Peyer's patch (tissue), 4 donors: ENCODE data around the gene GLP2R. TPM values are rescaled to one million over a fixed set of nuclear protein-coding genes. Genes with fewer than 3 reads are reported as not detected.

Experiments
- DNase-seq, 3 donors: peaks; one replicate each; pipeline ENCODE4 v3.0.0-alpha.2; 2017 to 2019
- H3K27ac ChIP-seq, 4 donors: fragments of 200-600 bp; sonication (generic); one replicate each; pipeline ENCODE4 v1.5.1; 2016 to 2019
- H3K27me3 ChIP-seq, 2 donors: fragments of 200-600 bp; sonication (generic); one replicate each; pipeline ENCODE4 v1.5.1; 2019
- H3K36me3 ChIP-seq, 3 donors: fragments of 200-600 bp; sonication (generic); one replicate each; pipeline ENCODE4 v1.5.1; 2016 to 2019
- H3K4me1 ChIP-seq, 4 donors: fragments of 200-600 bp; sonication (generic); one replicate each; pipeline ENCODE4 v1.5.1; 2016 to 2019
- H3K4me3 ChIP-seq, 4 donors: fragments of 200-600 bp; sonication (generic); 1 replicate in 3 of 4; 2 replicates in 1 of 4; pipeline ENCODE4 v1.5.1; 2016 to 2019; ENCODE audit warnings: mild to moderate bottlenecking in 1 of 4
- H3K9me3 ChIP-seq, 4 donors: fragments of 200-600 bp; sonication (generic); one replicate each; pipeline ENCODE4 v1.5.1; 2016 to 2019; ENCODE audit warnings: mild to moderate bottlenecking in 1 of 4
- POLR2A ChIP-seq, 2 donors: fragments of 450-650 bp; IDR thresholded peaks; one replicate each; pipeline ENCODE4 v1.5.1; 2017; ENCODE audit warnings: antibody characterized with exemption in 2 of 2, mild to moderate bottlenecking in 2 of 2, moderate library complexity in 2 of 2
- total RNA-seq, 4 donors: library from RNA; depleted of rRNA; stranded (reverse); fragments of >200 nt; gene quantifications; one replicate each; pipeline ENCODE4 v1.1.0, GENCODE V29; 2016
- TF ChIP-seq, protein P1 (sequence below), 6 experiments: fragments of 450-650 bp in 4 of 6; fragments of 200-600 bp in 2 of 6; sonication (generic) in 1 of 6; IDR thresholded peaks; one replicate each; pipeline ENCODE4 v1.5.1; 2017 to 2019; ENCODE audit warnings: antibody characterized with exemption in 6 of 6, mild to moderate bottlenecking in 3 of 6, moderate library complexity in 1 of 6

GLP2R gene
- total RNA-seq, 4 donors from 2014 or later: 7.4 to 94.1 (median 13.8) TPM

DNA sequence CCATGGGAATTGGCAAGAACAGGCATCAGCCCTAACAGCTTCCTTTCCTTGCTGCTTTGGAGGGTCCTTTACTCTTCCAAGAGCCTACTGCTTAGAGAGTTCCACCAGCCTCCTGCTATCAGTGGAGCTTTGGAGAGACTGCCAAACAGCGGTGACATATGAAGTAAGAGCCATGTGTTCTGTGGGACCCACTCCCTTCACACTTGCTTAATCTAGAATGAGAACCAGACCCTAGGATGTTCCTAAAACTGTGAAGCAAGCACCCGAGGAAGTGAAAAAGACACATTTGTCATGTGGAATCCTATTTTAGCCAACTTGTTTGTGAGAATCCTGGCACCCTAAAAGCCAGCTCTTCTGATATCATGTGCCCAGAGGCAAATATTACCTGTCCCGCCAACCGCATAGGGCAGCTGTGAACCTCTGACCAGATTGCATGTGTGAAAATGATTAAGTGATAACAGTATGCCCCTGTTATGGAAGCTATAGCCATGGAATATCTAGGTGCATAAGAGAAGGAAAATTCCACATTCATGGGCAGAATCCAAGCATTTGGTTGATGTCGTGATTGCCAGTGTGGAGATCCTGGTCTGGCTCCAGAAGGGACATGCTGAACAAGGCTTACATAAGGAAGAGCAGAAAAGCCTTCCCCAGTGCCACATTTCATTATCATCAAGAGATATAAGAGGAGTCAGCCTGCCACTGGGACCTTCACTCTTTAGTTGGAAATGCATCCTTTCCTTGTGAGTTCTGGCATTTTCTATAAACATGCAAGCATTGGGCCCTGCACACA is 60.6 kb downstream of the GLP2R start:
- no peaks in the 10 kb centered on the region for H3K36me3 ChIP-seq
- peaks cover 0 to 4% (median 2%) of the 10 kb centered on the region in 4 donors for H3K9me3 ChIP-seq
- TF ChIP-seq POLR2A (IDR thresholded peaks at IDR 0.05): no peak
- TF ChIP-seq, protein P1, sequence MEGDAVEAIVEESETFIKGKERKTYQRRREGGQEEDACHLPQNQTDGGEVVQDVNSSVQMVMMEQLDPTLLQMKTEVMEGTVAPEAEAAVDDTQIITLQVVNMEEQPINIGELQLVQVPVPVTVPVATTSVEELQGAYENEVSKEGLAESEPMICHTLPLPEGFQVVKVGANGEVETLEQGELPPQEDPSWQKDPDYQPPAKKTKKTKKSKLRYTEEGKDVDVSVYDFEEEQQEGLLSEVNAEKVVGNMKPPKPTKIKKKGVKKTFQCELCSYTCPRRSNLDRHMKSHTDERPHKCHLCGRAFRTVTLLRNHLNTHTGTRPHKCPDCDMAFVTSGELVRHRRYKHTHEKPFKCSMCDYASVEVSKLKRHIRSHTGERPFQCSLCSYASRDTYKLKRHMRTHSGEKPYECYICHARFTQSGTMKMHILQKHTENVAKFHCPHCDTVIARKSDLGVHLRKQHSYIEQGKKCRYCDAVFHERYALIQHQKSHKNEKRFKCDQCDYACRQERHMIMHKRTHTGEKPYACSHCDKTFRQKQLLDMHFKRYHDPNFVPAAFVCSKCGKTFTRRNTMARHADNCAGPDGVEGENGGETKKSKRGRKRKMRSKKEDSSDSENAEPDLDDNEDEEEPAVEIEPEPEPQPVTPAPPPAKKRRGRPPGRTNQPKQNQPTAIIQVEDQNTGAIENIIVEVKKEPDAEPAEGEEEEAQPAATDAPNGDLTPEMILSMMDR (IDR thresholded peaks at IDR 0.05): no peak
- H3K4me1 ChIP-seq: no peaks in the 10 kb centered on the region
- no peak overlapping the region for H3K27ac ChIP-seq
- no peaks in the 10 kb centered on the region for H3K27me3 ChIP-seq
- no peak for DNase-seq
- H3K4me3 ChIP-seq: no peak overlapping the region

DNA sequence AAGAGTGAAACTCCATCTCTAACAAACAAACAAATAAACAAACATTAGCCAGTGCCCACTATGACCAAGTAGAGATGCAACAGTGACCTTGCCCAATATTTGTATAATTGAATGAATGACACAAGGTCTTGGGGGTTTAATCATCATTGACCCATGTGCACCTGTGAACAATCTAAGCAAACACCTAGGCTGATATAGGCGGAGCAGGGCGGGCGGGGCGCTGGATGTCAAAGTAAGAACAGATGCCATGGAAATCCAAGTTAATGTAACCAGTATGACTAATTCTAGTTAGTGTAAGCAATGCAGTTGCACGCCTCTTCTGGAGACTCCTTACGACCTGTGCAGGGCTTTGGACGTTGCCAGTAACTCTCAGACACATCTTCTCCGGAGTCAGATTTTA is 61.8 kb downstream of the GLP2R start:
- no peaks in the 10 kb centered on the region for H3K27me3 ChIP-seq
- TF ChIP-seq, protein P1 (IDR thresholded peaks at IDR 0.05): no peak
- TF ChIP-seq POLR2A (IDR thresholded peaks at IDR 0.05): no peak
- no peaks in the 10 kb centered on the region for H3K4me1 ChIP-seq
- H3K9me3 ChIP-seq: no peaks in the 10 kb centered on the region
- no peak overlapping the region for H3K4me3 ChIP-seq
- H3K27ac ChIP-seq: no peak overlapping the region
- no peaks in the 10 kb centered on the region for H3K36me3 ChIP-seq
- no peak for DNase-seq

DNA sequence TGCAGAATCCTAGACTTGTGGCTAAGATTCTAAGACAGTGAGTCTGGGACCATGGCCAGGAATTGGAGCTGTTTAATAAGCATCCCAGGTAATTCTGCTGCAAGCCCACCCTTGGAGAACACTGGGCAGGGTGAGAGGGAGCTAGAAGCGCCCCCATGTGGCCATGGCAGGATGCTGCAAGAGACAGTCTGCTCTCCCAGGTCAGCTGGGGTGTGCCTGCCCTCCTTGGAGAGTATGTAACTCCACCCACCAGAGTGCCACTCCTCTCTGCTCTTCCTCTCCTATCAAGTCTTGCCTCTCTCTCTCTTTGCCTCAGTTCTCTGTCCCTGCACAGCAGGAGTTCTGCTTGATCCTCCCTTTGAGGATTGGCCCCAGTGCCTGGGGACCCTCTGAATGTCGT is 64.4 kb downstream of the GLP2R start:
- no peak for TF ChIP-seq POLR2A (IDR thresholded peaks at IDR 0.05)
- TF ChIP-seq, protein P1 (IDR thresholded peaks at IDR 0.05): peak in 1 of 6 experiments; percentile 4
- Histone ChIP-seq H3K36me3 (no peaks in the 10 kb centered on the region), H3K9me3 (no peaks in the 10 kb centered on the region), H3K27me3 (no peaks in the 10 kb centered on the region), H3K4me3 (no peak overlapping the region), H3K4me1 (no peaks in the 10 kb centered on the region), H3K27ac (no peak overlapping the region)
- no peak for DNase-seq

DNA sequence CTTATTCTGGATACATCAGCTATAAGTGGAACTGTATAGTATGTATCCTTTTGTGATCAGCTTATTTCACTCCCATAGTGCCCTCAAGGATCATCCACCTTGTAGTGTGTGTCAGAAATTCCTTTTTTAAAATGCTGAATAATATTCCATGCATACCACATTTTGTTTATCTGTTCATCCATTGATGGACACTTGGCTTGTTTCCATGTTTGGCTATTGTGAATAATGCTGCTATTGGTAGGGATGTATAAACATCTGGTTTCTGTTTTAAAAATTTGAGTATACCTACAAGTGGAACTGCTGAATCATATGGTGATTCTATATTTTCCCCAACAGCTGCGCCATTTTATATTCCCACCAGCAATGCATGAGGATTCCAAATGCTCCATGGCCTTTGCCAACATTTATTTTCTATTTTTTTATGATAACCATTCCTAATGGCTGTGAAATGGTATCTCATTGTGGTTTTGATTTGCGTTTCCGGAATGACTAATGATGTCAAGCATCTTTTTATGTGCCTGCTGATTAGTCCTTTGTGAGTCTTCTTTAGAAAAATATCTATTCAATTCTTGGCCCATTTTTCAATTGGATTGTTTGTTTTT is 67.8 kb downstream of the GLP2R start:
- TF ChIP-seq, protein P1 (IDR thresholded peaks at IDR 0.05): no peak
- no peak for TF ChIP-seq POLR2A (IDR thresholded peaks at IDR 0.05)
- H3K27me3 ChIP-seq: no peaks in the 10 kb centered on the region
- no peaks in the 10 kb centered on the region for H3K36me3 ChIP-seq
- H3K27ac ChIP-seq: no peak overlapping the region
- no peaks in the 10 kb centered on the region for H3K9me3 ChIP-seq
- H3K4me3 ChIP-seq: no peak overlapping the region
- no peak for DNase-seq
- no peaks in the 10 kb centered on the region for H3K4me1 ChIP-seq

DNA sequence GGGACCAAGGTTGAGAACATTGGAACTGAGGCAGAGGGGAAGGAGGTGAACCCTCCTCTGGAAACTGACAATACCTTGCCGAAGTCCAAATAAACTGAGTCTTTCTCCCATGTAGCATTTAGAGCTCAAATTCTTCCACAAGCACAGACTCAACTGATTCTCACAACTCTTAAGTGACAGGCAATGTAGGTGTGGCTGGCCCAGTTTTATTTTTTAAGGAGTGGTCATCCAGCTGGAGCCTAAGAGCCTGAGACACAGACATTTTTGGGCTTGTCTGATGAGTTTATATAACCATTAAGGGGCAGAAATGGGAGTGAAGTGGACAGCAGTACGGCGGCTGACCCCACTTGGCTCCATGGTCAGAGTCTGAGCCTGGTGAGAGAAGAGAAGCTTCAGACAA is 68.5 kb downstream of the GLP2R start:
- TF ChIP-seq POLR2A (IDR thresholded peaks at IDR 0.05): no peak
- TF ChIP-seq, protein P1 (IDR thresholded peaks at IDR 0.05): no peak
- peak in 1 of 3 donors; percentile 8 for DNase-seq
- Histone ChIP-seq H3K36me3 (no peaks in the 10 kb centered on the region), H3K4me1 (no peaks in the 10 kb centered on the region), H3K27ac (no peak overlapping the region), H3K9me3 (no peaks in the 10 kb centered on the region), H3K27me3 (no peaks in the 10 kb centered on the region), H3K4me3 (no peak overlapping the region)
